Mucosa of stomach (tissue), 1 donor: ENCODE data around the gene RNF223.

Source experiments
- H3K27me3 ChIP-seq: one replicate; pipeline ENCODE4 v1.7.0; 2013; ENCODE audit warnings: mild to moderate bottlenecking, low read length; ENCODE audit not compliant: control insufficient read depth, insufficient read depth
- H3K36me3 ChIP-seq: one replicate; pipeline ENCODE4 v1.7.0; 2013; ENCODE audit warnings: low read length; ENCODE audit not compliant: control insufficient read depth, insufficient read depth
- H3K4me1 ChIP-seq: one replicate; pipeline ENCODE4 v1.7.0; 2013; ENCODE audit warnings: mild to moderate bottlenecking, low read length; ENCODE audit not compliant: control insufficient read depth, insufficient read depth
- H3K4me3 ChIP-seq: one replicate; pipeline ENCODE4 v1.7.0; 2013; ENCODE audit warnings: low read length
- H3K9ac ChIP-seq: one replicate; pipeline ENCODE4 v1.7.0; 2013; ENCODE audit warnings: mild to moderate bottlenecking, low read length, moderate library complexity
- H3K9me3 ChIP-seq: one replicate; pipeline ENCODE4 v1.7.0; 2013; ENCODE audit warnings: mild to moderate bottlenecking, low read length, moderate library complexity; ENCODE audit not compliant: control insufficient read depth
- donor health status: Pancreatic carcinoma.

The RNF223 gene

GRCh38 chr1:1089731-1090423 is 15.8 kb upstream of the RNF223 start:
- Histone ChIP-seq H3K9me3 (no peaks in the 10 kb centered on the region), H3K4me3 (no peak overlapping the region), H3K36me3 (no peaks in the 10 kb centered on the region), H3K9ac (no peak overlapping the region), H3K27me3 (no peaks in the 10 kb centered on the region), H3K4me1 (no peaks in the 10 kb centered on the region)

- H3K9me3 ChIP-seq = no peaks in the 10 kb centered on the region
- H3K27me3 ChIP-seq = no peaks in the 10 kb centered on the region
- no peaks in the 10 kb centered on the region for H3K36me3 ChIP-seq
- H3K9ac ChIP-seq = no peak overlapping the region
- no peak overlapping the region for H3K4me3 ChIP-seq
- no peaks in the 10 kb centered on the region for H3K4me1 ChIP-seq
Measured at GRCh38 chr1:1088801-1089680, 14.9 kb upstream of the RNF223 start.

GRCh38 chr1:1088029-1088800 is 14.1 kb upstream of the RNF223 start:
- Histone ChIP-seq H3K36me3 (no peaks in the 10 kb centered on the region), H3K27me3 (no peaks in the 10 kb centered on the region), H3K9ac (no peak overlapping the region), H3K4me1 (no peaks in the 10 kb centered on the region), H3K9me3 (no peaks in the 10 kb centered on the region), H3K4me3 (no peak overlapping the region)

- Histone ChIP-seq H3K36me3 (no peaks in the 10 kb centered on the region), H3K9ac (no peak overlapping the region), H3K4me3 (no peak overlapping the region), H3K9me3 (no peaks in the 10 kb centered on the region), H3K27me3 (no peaks in the 10 kb centered on the region), H3K4me1 (no peaks in the 10 kb centered on the region)
Measured at GRCh38 chr1:1087351-1088028, 13.4 kb upstream of the RNF223 start.

GRCh38 chr1:1086911-1087341 is 12.8 kb upstream of the RNF223 start:
- Histone ChIP-seq H3K36me3 (no peaks in the 10 kb centered on the region), H3K4me1 (no peaks in the 10 kb centered on the region), H3K4me3 (no peak overlapping the region), H3K27me3 (no peaks in the 10 kb centered on the region), H3K9me3 (no peaks in the 10 kb centered on the region), H3K9ac (no peak overlapping the region)

- H3K4me3 ChIP-seq = no peak overlapping the region
Measured at GRCh38 chr1:1085911-1086841, 12.1 kb upstream of the RNF223 start.

GRCh38 chr1:1085171-1085841 is 11.2 kb upstream of the RNF223 start:
- H3K4me3 ChIP-seq = no peak overlapping the region
- H3K4me1 ChIP-seq = peaks cover 2% of the 10 kb centered on the region
- H3K36me3 ChIP-seq = no peaks in the 10 kb centered on the region
- H3K9me3 ChIP-seq = no peaks in the 10 kb centered on the region
- H3K27me3 ChIP-seq = no peaks in the 10 kb centered on the region
- no peak overlapping the region for H3K9ac ChIP-seq

More at GRCh38 chr1:1085911-1086841, 12.1 kb upstream of the RNF223 start:
- Histone ChIP-seq H3K36me3 (no peaks in the 10 kb centered on the region), H3K9me3 (no peaks in the 10 kb centered on the region), H3K27me3 (no peaks in the 10 kb centered on the region), H3K9ac (no peak overlapping the region), H3K4me1 (no peaks in the 10 kb centered on the region)

GRCh38 chr1:1084372-1085170 is 10.5 kb upstream of the RNF223 start:
- no peak overlapping the region for H3K9ac ChIP-seq
- H3K4me1 ChIP-seq = peaks cover 9% of the 10 kb centered on the region
- peaks cover 7% of the 10 kb centered on the region for H3K27me3 ChIP-seq
- H3K4me3 ChIP-seq = no peak overlapping the region
- H3K36me3 ChIP-seq = no peaks in the 10 kb centered on the region
- no peaks in the 10 kb centered on the region for H3K9me3 ChIP-seq

GRCh38 chr1:1083416-1084371 is 9.6 kb upstream of the RNF223 start:
- Histone ChIP-seq H3K27me3 (peaks cover 11% of the 10 kb centered on the region), H3K9me3 (no peaks in the 10 kb centered on the region), H3K4me1 (peaks cover 14% of the 10 kb centered on the region), H3K9ac (no peak overlapping the region), H3K4me3 (no peak overlapping the region), H3K36me3 (no peaks in the 10 kb centered on the region)
